Measurements from ENCODE around the gene TRIM16.
"Not testable (repeated sequence)": the region's sequence is repeated elsewhere in the genome, so short reads cannot be mapped to it uniquely, and the experiment has no call there.

TRIM16 gene

DNA sequence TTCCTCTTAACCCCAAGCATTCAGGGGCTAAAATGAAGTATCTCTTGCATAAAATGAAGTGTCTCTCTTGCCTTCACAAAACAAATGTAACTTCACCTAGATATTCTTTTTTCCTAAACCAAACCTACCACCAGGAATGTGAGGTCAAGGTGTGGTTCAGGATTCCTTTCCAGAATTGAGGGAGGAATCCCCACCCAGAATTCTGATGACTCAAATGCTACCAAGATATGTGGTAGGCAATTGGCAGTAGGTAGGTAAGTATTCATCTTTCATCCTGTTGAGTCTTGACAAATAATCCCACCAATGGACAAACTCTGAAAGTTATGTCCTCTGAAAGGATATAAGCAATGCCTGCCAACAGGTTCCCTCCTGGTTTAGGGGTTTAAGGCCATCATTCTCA is 26.2 kb downstream of the TRIM16 start:
- Histone ChIP-seq H3K36me3 (ENCODE audit: control insufficient read depth, insufficient read depth, low read length, severe bottlenecking) (no peaks in the 10 kb centered on the region), H3K4me1 (ENCODE audit: control insufficient read depth, insufficient read depth, low read length) (peaks cover 3% of the 10 kb centered on the region), H3K9me3 (ENCODE audit: control insufficient read depth, low read length) (no peaks in the 10 kb centered on the region), H3K9ac (ENCODE audit: low read length) (no peak overlapping the region), H3K27me3 (replicated peaks; ENCODE audit: control insufficient read depth, insufficient read depth, low read length) (no peaks in the 10 kb centered on the region), H3K4me3 (ENCODE audit: low read length) (no peak overlapping the region)
- DNase-seq (ENCODE audit: low read depth): no peak

DNA sequence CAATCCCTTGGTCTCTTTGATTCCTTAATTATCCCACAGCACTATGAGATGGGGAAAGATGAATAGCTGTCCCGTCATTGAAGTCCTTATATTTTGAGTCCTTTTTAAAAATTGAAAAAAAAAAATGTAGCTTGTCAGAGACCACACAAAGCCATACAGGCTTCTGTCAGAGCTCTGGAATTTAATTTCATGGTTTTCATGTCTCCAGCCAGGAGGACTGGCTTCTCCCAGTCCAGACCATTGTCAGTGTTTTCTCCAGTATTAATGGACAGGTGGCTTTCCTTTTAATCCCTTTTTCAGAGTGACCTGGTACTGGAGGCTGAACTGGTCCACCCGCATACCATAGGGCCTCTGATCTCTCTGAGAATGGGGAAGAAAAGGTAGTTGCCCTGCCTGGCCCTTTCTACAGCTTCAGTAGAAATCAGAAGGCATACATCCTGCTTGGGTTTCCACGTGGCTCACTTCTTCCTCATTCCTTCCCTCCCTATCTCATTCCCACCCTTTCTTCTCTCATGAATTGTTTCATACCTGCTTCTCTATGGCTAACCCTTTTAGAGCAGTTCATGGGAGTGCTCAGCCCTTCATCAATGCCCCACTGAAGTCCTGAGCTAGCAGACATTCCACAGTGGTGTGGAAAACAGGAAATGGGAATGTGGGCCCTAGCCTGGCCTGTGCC is 29.1 kb downstream of the TRIM16 start:
- no peak for DNase-seq (ENCODE audit: low read depth)
- no peak overlapping the region for H3K4me3 ChIP-seq (ENCODE audit: low read length)

DNA sequence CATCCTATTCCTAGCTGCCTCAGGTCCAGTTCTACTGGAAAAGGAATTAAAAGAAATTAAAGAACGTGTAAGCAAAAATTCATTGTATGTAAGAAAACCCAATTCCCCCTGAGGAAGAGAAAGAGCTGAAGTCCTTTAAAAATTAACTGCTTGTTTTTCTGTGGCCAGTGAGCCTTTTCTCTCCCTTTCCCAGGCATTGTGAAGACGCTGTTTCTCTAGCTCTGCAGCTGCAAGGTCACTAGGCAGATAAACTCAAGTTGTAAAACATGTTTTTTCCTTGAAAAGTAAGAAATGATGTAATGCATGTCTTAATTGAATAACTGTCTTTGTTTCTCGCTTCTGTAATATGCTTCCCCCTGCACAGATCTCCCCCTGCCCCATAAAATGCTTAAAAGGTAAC is 29.7 kb downstream of the TRIM16 start:
- H3K9ac ChIP-seq (ENCODE audit: low read length); DNase-seq (ENCODE audit: low read depth); H3K27me3 ChIP-seq (replicated peaks; ENCODE audit: control insufficient read depth, insufficient read depth, low read length); H3K4me3 ChIP-seq (ENCODE audit: low read length); H3K36me3 ChIP-seq (ENCODE audit: control insufficient read depth, insufficient read depth, low read length, severe bottlenecking); H3K9me3 ChIP-seq (ENCODE audit: control insufficient read depth, low read length): not testable (repeated sequence)
- peaks cover 19% of the 10 kb centered on the region for H3K4me1 ChIP-seq (ENCODE audit: control insufficient read depth, insufficient read depth, low read length)

More for the DNA sequence above, 29.1 kb downstream of the TRIM16 start:
- H3K27me3 ChIP-seq (replicated peaks; ENCODE audit: control insufficient read depth, insufficient read depth, low read length): no peaks in the 10 kb centered on the region
- H3K36me3 ChIP-seq (ENCODE audit: control insufficient read depth, insufficient read depth, low read length, severe bottlenecking): no peaks in the 10 kb centered on the region
- peaks cover 17% of the 10 kb centered on the region for H3K4me1 ChIP-seq (ENCODE audit: control insufficient read depth, insufficient read depth, low read length)
- no peak overlapping the region for H3K9ac ChIP-seq (ENCODE audit: low read length)
- no peaks in the 10 kb centered on the region for H3K9me3 ChIP-seq (ENCODE audit: control insufficient read depth, low read length)

GRCh38 chr17:15652960-15653359 is 31.2 kb downstream of the TRIM16 start:
- Histone ChIP-seq H3K27me3 (replicated peaks; ENCODE audit: control insufficient read depth, insufficient read depth, low read length) (no peaks in the 10 kb centered on the region), H3K9me3 (ENCODE audit: control insufficient read depth, low read length) (no peaks in the 10 kb centered on the region), H3K36me3 (ENCODE audit: control insufficient read depth, insufficient read depth, low read length, severe bottlenecking) (no peaks in the 10 kb centered on the region), H3K4me1 (ENCODE audit: control insufficient read depth, insufficient read depth, low read length) (peaks cover 19% of the 10 kb centered on the region), H3K9ac (ENCODE audit: low read length) (no peak overlapping the region), H3K4me3 (ENCODE audit: low read length) (no peak overlapping the region)
- no peak for DNase-seq (ENCODE audit: low read depth)

- Histone ChIP-seq H3K4me1 (ENCODE audit: control insufficient read depth, insufficient read depth, low read length) (peaks cover 19% of the 10 kb centered on the region), H3K27me3 (replicated peaks; ENCODE audit: control insufficient read depth, insufficient read depth, low read length) (no peaks in the 10 kb centered on the region), H3K9ac (ENCODE audit: low read length) (peak overlapping the region; percentile 86), H3K4me3 (ENCODE audit: low read length) (peak overlapping the region; percentile 85), H3K9me3 (ENCODE audit: control insufficient read depth, low read length) (no peaks in the 10 kb centered on the region), H3K36me3 (ENCODE audit: control insufficient read depth, insufficient read depth, low read length, severe bottlenecking) (no peaks in the 10 kb centered on the region)
- DNase-seq (ENCODE audit: low read depth): peak; percentile 99
Observed at GRCh38 chr17:15651583-15652110, 32.5 kb downstream of the TRIM16 start.

DNA sequence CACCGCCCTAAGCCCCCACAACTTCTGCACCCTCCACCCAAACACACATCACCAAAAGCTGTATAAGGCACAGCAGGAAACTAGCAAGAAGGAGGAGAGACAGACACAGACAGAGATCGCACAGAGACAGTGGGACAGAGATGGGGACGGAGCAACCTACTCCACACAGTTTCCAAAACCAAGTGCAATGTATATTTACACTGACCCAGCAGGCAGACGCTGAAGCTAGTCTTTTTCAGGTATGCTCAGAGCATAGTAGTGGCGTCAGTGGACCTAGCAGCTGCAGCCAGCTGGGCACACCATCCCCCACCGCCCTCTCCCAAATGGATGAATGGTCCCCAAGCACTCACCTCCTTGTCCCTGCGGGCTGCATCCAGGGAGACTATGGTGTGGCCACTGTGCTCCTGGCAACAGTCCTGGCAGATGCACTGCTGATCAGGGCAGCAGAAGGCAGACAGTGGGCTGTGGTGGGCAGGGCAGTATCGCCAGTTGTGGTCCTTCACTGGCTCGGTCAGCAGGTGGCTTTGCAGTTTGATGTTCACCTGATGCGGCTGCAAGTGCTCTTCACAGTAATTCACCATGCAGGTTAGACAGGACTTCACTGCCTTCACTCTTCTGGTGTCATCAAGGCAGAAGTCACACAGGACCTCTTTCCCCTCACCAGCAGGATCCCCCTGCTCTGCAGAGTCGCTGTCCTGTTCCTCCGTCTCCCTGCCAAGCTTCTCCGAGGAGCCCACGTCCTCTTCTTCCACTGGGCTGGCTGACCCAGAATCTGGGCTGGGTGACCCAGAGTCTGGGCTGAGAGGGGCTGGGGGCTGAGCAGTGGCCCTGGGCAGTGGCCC is 33.1 kb downstream of the TRIM16 start:
- Histone ChIP-seq H3K4me1 (ENCODE audit: control insufficient read depth, insufficient read depth, low read length) (peaks cover 20% of the 10 kb centered on the region), H3K9ac (ENCODE audit: low read length) (peak overlapping the region; percentile 86), H3K27me3 (replicated peaks; ENCODE audit: control insufficient read depth, insufficient read depth, low read length) (no peaks in the 10 kb centered on the region), H3K4me3 (ENCODE audit: low read length) (peak overlapping the region; percentile 85), H3K36me3 (ENCODE audit: control insufficient read depth, insufficient read depth, low read length, severe bottlenecking) (no peaks in the 10 kb centered on the region), H3K9me3 (ENCODE audit: control insufficient read depth, low read length) (no peaks in the 10 kb centered on the region)
- peak; percentile 25 for DNase-seq (ENCODE audit: low read depth)

DNA sequence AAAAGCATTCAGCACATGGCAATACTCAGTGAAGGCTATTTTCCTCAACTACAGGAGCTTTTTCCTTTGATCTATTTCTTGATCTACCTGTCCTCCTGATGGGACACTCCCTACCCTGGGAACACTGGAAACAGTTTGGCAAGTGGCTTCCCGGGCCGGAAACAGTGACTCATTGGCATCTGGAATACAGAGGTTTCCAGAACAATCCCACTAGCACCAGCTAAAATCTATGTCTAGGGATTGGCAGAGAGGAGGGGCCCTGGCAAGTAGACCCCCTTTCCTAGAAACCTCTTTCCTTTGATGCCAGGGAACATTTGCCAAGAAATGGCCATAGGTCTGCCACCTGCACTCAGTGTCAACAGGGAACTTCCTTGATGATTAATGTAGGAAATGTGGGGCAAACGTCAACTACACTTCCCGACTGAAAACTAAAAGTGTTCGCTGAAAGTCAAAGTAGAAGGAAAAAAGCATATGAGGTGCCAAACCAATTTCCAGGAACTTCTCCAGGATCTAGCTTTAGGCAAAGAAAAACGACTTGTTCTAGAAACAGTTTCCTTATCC is 34.2 kb downstream of the TRIM16 start:
- Histone ChIP-seq H3K4me3 (ENCODE audit: low read length) (peak overlapping the region; percentile 85), H3K9ac (ENCODE audit: low read length) (peak overlapping the region; percentile 86), H3K4me1 (ENCODE audit: control insufficient read depth, insufficient read depth, low read length) (peaks cover 25% of the 10 kb centered on the region), H3K36me3 (ENCODE audit: control insufficient read depth, insufficient read depth, low read length, severe bottlenecking) (no peaks in the 10 kb centered on the region), H3K27me3 (replicated peaks; ENCODE audit: control insufficient read depth, insufficient read depth, low read length) (no peaks in the 10 kb centered on the region), H3K9me3 (ENCODE audit: control insufficient read depth, low read length) (no peaks in the 10 kb centered on the region)
- peak; percentile 81 for DNase-seq (ENCODE audit: low read depth)

DNA sequence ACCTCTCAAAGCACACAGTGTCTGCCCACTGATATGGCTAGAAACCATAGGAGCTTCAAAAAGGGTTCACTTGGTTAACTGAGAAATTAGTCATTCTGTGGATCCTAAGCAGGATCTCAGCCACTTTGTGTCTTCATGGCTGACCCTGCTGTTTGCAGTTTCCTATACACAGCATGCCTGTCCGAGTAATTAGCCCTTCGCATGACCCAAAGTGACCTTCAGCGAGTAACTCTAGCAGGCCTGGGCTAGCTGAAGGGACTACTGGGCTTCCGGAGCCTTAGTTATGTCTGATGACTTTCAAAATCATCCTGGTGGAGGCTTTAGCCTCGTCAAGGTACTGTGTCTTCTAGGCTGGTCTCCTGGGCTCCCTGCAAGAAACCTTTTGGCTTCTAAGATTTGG is 35.7 kb downstream of the TRIM16 start:
- DNase-seq (ENCODE audit: low read depth): no peak
- Histone ChIP-seq H3K4me3 (ENCODE audit: low read length) (no peak overlapping the region), H3K27me3 (replicated peaks; ENCODE audit: control insufficient read depth, insufficient read depth, low read length) (no peaks in the 10 kb centered on the region), H3K9me3 (ENCODE audit: control insufficient read depth, low read length) (no peaks in the 10 kb centered on the region), H3K4me1 (ENCODE audit: control insufficient read depth, insufficient read depth, low read length) (peaks cover 25% of the 10 kb centered on the region), H3K36me3 (ENCODE audit: control insufficient read depth, insufficient read depth, low read length, severe bottlenecking) (no peaks in the 10 kb centered on the region), H3K9ac (ENCODE audit: low read length) (no peak overlapping the region)

GRCh38 chr17:15645942-15646312 is 38.2 kb downstream of the TRIM16 start:
- H3K4me3 ChIP-seq (ENCODE audit: low read length); H3K36me3 ChIP-seq (ENCODE audit: control insufficient read depth, insufficient read depth, low read length, severe bottlenecking); H3K27me3 ChIP-seq (replicated peaks; ENCODE audit: control insufficient read depth, insufficient read depth, low read length); H3K9ac ChIP-seq (ENCODE audit: low read length); H3K9me3 ChIP-seq (ENCODE audit: control insufficient read depth, low read length): not testable (repeated sequence)
- H3K4me1 ChIP-seq (ENCODE audit: control insufficient read depth, insufficient read depth, low read length): peaks cover 19% of the 10 kb centered on the region
- DNase-seq (ENCODE audit: low read depth): peak; percentile 34

GRCh38 chr17:15645099-15645941 is 38.8 kb downstream of the TRIM16 start:
- DNase-seq (ENCODE audit: low read depth): peak; percentile 48
- not testable (repeated sequence) for H3K9ac ChIP-seq (ENCODE audit: low read length)

More at GRCh38 chr17:15645099-15645941, 38.8 kb downstream of the TRIM16 start:
- not testable (repeated sequence) for H3K4me3 ChIP-seq (ENCODE audit: low read length); H3K9me3 ChIP-seq (ENCODE audit: control insufficient read depth, low read length); H3K36me3 ChIP-seq (ENCODE audit: control insufficient read depth, insufficient read depth, low read length, severe bottlenecking); H3K27me3 ChIP-seq (replicated peaks; ENCODE audit: control insufficient read depth, insufficient read depth, low read length)
- peaks cover 13% of the 10 kb centered on the region for H3K4me1 ChIP-seq (ENCODE audit: control insufficient read depth, insufficient read depth, low read length)

Data from adipocyte (in vitro differentiated cells).